Stomach (tissue), 4 donors: ENCODE results near the gene BPHL.

Experiments used
- EP300 ChIP-seq: sonication (generic); formaldehyde crosslinking; IDR thresholded peaks from one replicate; pipeline ENCODE4 v1.6.1; 2017; ENCODE audit warnings: antibody characterized with exemption
- POLR2A ChIP-seq, 4 donors: fragments of 450-650 bp; IDR thresholded peaks; one replicate each; pipeline ENCODE4 v1.6.1; 2016; ENCODE audit warnings: antibody characterized with exemption in 4 of 4, control low read depth in 2 of 4, mild to moderate bottlenecking in 1 of 4, moderate library complexity in 1 of 4
- TF ChIP-seq, protein P1 (sequence below), 7 experiments: fragments of 450-650 bp in 4 of 7; fragments of 200-600 bp in 3 of 7; sonication (generic) in 3 of 7; IDR thresholded peaks; one replicate each; pipeline ENCODE4 v1.5.1; 2016 to 2019; ENCODE audit warnings: antibody characterized with exemption in 7 of 7, control low read depth in 2 of 7, mild to moderate bottlenecking in 1 of 7

- TF ChIP-seq, protein P1, sequence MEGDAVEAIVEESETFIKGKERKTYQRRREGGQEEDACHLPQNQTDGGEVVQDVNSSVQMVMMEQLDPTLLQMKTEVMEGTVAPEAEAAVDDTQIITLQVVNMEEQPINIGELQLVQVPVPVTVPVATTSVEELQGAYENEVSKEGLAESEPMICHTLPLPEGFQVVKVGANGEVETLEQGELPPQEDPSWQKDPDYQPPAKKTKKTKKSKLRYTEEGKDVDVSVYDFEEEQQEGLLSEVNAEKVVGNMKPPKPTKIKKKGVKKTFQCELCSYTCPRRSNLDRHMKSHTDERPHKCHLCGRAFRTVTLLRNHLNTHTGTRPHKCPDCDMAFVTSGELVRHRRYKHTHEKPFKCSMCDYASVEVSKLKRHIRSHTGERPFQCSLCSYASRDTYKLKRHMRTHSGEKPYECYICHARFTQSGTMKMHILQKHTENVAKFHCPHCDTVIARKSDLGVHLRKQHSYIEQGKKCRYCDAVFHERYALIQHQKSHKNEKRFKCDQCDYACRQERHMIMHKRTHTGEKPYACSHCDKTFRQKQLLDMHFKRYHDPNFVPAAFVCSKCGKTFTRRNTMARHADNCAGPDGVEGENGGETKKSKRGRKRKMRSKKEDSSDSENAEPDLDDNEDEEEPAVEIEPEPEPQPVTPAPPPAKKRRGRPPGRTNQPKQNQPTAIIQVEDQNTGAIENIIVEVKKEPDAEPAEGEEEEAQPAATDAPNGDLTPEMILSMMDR (IDR thresholded peaks at IDR 0.05): no peak
- TF ChIP-seq POLR2A (IDR thresholded peaks at IDR 0.05) (no peak), EP300 (no peak)
These were observed 80.9 kb downstream of the BPHL start for GRCh38 chr6:3199382-3199781.
